Measurements from ENCODE around the gene RPL35.

RPL35 gene

GRCh38 chr9:124831642-124832364 lies 30.0 kb downstream of the RPL35 start:
- Histone ChIP-seq H3K4me1 (ENCODE audit: control insufficient read depth in 1 of 2, insufficient read depth in 2 of 2, low read length in 2 of 2) (peaks cover 10 to 35% of the 10 kb centered on the region in 2 donors), H3K27ac (ENCODE audit: low read length) (no peak overlapping the region), H3K36me3 (ENCODE audit: control insufficient read depth in 1 of 2, insufficient read depth in 2 of 2, low read length in 2 of 2) (no peaks in the 10 kb centered on the region), H3K4me3 (ENCODE audit: low read depth in 1 of 2, low read length in 2 of 2) (no peak overlapping the region), H3K9me3 (ENCODE audit: control insufficient read depth in 1 of 2, low read length in 2 of 2) (no peaks in the 10 kb centered on the region), H3K27me3 (ENCODE audit: low read depth, low read length) (no peaks in the 10 kb centered on the region)

- H3K9me3 ChIP-seq (ENCODE audit: control insufficient read depth in 1 of 2, low read length in 2 of 2) = no peaks in the 10 kb centered on the region
- H3K27me3 ChIP-seq (ENCODE audit: low read depth, low read length) = no peaks in the 10 kb centered on the region
- peaks cover 10 to 31% of the 10 kb centered on the region in 2 donors for H3K4me1 ChIP-seq (ENCODE audit: control insufficient read depth in 1 of 2, insufficient read depth in 2 of 2, low read length in 2 of 2)
- no peaks in the 10 kb centered on the region for H3K36me3 ChIP-seq (ENCODE audit: control insufficient read depth in 1 of 2, insufficient read depth in 2 of 2, low read length in 2 of 2)
- no peak overlapping the region for H3K4me3 ChIP-seq (ENCODE audit: low read depth in 1 of 2, low read length in 2 of 2)
- no peak overlapping the region for H3K27ac ChIP-seq (ENCODE audit: low read length)
Observed at GRCh38 chr9:124830593-124830992, 31.2 kb downstream of the RPL35 start.

GRCh38 chr9:124829334-124829669 lies 32.5 kb downstream of the RPL35 start:
- Histone ChIP-seq H3K27ac (ENCODE audit: low read length) (no peak overlapping the region), H3K27me3 (ENCODE audit: low read depth, low read length) (no peaks in the 10 kb centered on the region), H3K4me3 (ENCODE audit: low read depth in 1 of 2, low read length in 2 of 2) (no peak overlapping the region)

GRCh38 chr9:124828489-124829333 lies 33.0 kb downstream of the RPL35 start:
- no peaks in the 10 kb centered on the region for H3K36me3 ChIP-seq (ENCODE audit: control insufficient read depth in 1 of 2, insufficient read depth in 2 of 2, low read length in 2 of 2)

More at GRCh38 chr9:124829334-124829669, 32.5 kb downstream of the RPL35 start:
- peaks cover 1 to 18% of the 10 kb centered on the region in 2 donors for H3K4me1 ChIP-seq (ENCODE audit: control insufficient read depth in 1 of 2, insufficient read depth in 2 of 2, low read length in 2 of 2)
- no peaks in the 10 kb centered on the region for H3K9me3 ChIP-seq (ENCODE audit: control insufficient read depth in 1 of 2, low read length in 2 of 2)
- H3K36me3 ChIP-seq (ENCODE audit: control insufficient read depth in 1 of 2, insufficient read depth in 2 of 2, low read length in 2 of 2) = no peaks in the 10 kb centered on the region

GRCh38 chr9:124820698-124821623 lies 40.8 kb downstream of the RPL35 start:
- Histone ChIP-seq H3K27ac (ENCODE audit: low read length) (no peak overlapping the region), H3K36me3 (ENCODE audit: control insufficient read depth in 1 of 2, insufficient read depth in 2 of 2, low read length in 2 of 2) (no peaks in the 10 kb centered on the region), H3K27me3 (ENCODE audit: low read depth, low read length) (no peaks in the 10 kb centered on the region), H3K4me1 (ENCODE audit: control insufficient read depth in 1 of 2, insufficient read depth in 2 of 2, low read length in 2 of 2) (no peaks in the 10 kb centered on the region), H3K4me3 (ENCODE audit: low read depth in 1 of 2, low read length in 2 of 2) (no peak overlapping the region), H3K9me3 (ENCODE audit: control insufficient read depth in 1 of 2, low read length in 2 of 2) (no peaks in the 10 kb centered on the region)

More at GRCh38 chr9:124828489-124829333, 33.0 kb downstream of the RPL35 start:
- no peaks in the 10 kb centered on the region for H3K9me3 ChIP-seq (ENCODE audit: control insufficient read depth in 1 of 2, low read length in 2 of 2)
- no peak overlapping the region for H3K4me3 ChIP-seq (ENCODE audit: low read depth in 1 of 2, low read length in 2 of 2)
- H3K27me3 ChIP-seq (ENCODE audit: low read depth, low read length) = no peaks in the 10 kb centered on the region
- H3K4me1 ChIP-seq (ENCODE audit: control insufficient read depth in 1 of 2, insufficient read depth in 2 of 2, low read length in 2 of 2) = peaks cover 0 to 17% of the 10 kb centered on the region in 2 donors
- no peak overlapping the region for H3K27ac ChIP-seq (ENCODE audit: low read length)

GRCh38 chr9:124818431-124819281 lies 43.1 kb downstream of the RPL35 start:
- no peak overlapping the region for H3K27ac ChIP-seq (ENCODE audit: low read length)
- no peak overlapping the region for H3K4me3 ChIP-seq (ENCODE audit: low read depth in 1 of 2, low read length in 2 of 2)
- H3K27me3 ChIP-seq (ENCODE audit: low read depth, low read length) = no peaks in the 10 kb centered on the region
- H3K9me3 ChIP-seq (ENCODE audit: control insufficient read depth in 1 of 2, low read length in 2 of 2) = no peaks in the 10 kb centered on the region
- H3K36me3 ChIP-seq (ENCODE audit: control insufficient read depth in 1 of 2, insufficient read depth in 2 of 2, low read length in 2 of 2) = no peaks in the 10 kb centered on the region
- H3K4me1 ChIP-seq (ENCODE audit: control insufficient read depth in 1 of 2, insufficient read depth in 2 of 2, low read length in 2 of 2) = no peaks in the 10 kb centered on the region

GRCh38 chr9:124815601-124816000 lies 46.2 kb downstream of the RPL35 start:
- Histone ChIP-seq H3K27me3 (ENCODE audit: low read depth, low read length) (no peaks in the 10 kb centered on the region), H3K4me1 (ENCODE audit: control insufficient read depth in 1 of 2, insufficient read depth in 2 of 2, low read length in 2 of 2) (peaks cover 4 to 27% of the 10 kb centered on the region in 2 donors), H3K27ac (ENCODE audit: low read length) (no peak overlapping the region), H3K36me3 (ENCODE audit: control insufficient read depth in 1 of 2, insufficient read depth in 2 of 2, low read length in 2 of 2) (no peaks in the 10 kb centered on the region), H3K4me3 (ENCODE audit: low read depth in 1 of 2, low read length in 2 of 2) (no peak overlapping the region), H3K9me3 (ENCODE audit: control insufficient read depth in 1 of 2, low read length in 2 of 2) (no peaks in the 10 kb centered on the region)

GRCh38 chr9:124814164-124814535 lies 47.6 kb downstream of the RPL35 start:
- Histone ChIP-seq H3K27me3 (ENCODE audit: low read depth, low read length) (no peaks in the 10 kb centered on the region), H3K4me1 (ENCODE audit: control insufficient read depth in 1 of 2, insufficient read depth in 2 of 2, low read length in 2 of 2) (peaks cover 4 to 27% of the 10 kb centered on the region in 2 donors), H3K9me3 (ENCODE audit: control insufficient read depth in 1 of 2, low read length in 2 of 2) (no peaks in the 10 kb centered on the region), H3K36me3 (ENCODE audit: control insufficient read depth in 1 of 2, insufficient read depth in 2 of 2, low read length in 2 of 2) (no peaks in the 10 kb centered on the region), H3K4me3 (ENCODE audit: low read depth in 1 of 2, low read length in 2 of 2) (no peak overlapping the region), H3K27ac (ENCODE audit: low read length) (no peak overlapping the region)

GRCh38 chr9:124813501-124814163 lies 48.1 kb downstream of the RPL35 start:
- Histone ChIP-seq H3K27ac (ENCODE audit: low read length) (no peak overlapping the region), H3K9me3 (ENCODE audit: control insufficient read depth in 1 of 2, low read length in 2 of 2) (no peaks in the 10 kb centered on the region), H3K27me3 (ENCODE audit: low read depth, low read length) (no peaks in the 10 kb centered on the region), H3K4me1 (ENCODE audit: control insufficient read depth in 1 of 2, insufficient read depth in 2 of 2, low read length in 2 of 2) (peaks cover 4 to 27% of the 10 kb centered on the region in 2 donors), H3K36me3 (ENCODE audit: control insufficient read depth in 1 of 2, insufficient read depth in 2 of 2, low read length in 2 of 2) (no peaks in the 10 kb centered on the region), H3K4me3 (ENCODE audit: low read depth in 1 of 2, low read length in 2 of 2) (no peak overlapping the region)

GRCh38 chr9:124813041-124813440 lies 48.7 kb downstream of the RPL35 start:
- H3K27ac ChIP-seq (ENCODE audit: low read length) = no peak overlapping the region
- H3K4me1 ChIP-seq (ENCODE audit: control insufficient read depth in 1 of 2, insufficient read depth in 2 of 2, low read length in 2 of 2) = peaks cover 4 to 27% of the 10 kb centered on the region in 2 donors
- no peak overlapping the region for H3K4me3 ChIP-seq (ENCODE audit: low read depth in 1 of 2, low read length in 2 of 2)
- H3K36me3 ChIP-seq (ENCODE audit: control insufficient read depth in 1 of 2, insufficient read depth in 2 of 2, low read length in 2 of 2) = no peaks in the 10 kb centered on the region
- no peaks in the 10 kb centered on the region for H3K9me3 ChIP-seq (ENCODE audit: control insufficient read depth in 1 of 2, low read length in 2 of 2)
- no peaks in the 10 kb centered on the region for H3K27me3 ChIP-seq (ENCODE audit: low read depth, low read length)
